GM11168 (cell line): ENCODE measurements around the gene ARHGEF10L.

Experiments used
- in situ Hi-C: fragments of 300-500 bp; cut with MboI; formaldehyde crosslinking; loops from one replicate; pipeline ENCODE4 v1.12.0; 2022; ENCODE audit warnings: low sequenced_read_pairs; ENCODE audit not compliant: unreplicated experiment

ARHGEF10L gene

DNA sequence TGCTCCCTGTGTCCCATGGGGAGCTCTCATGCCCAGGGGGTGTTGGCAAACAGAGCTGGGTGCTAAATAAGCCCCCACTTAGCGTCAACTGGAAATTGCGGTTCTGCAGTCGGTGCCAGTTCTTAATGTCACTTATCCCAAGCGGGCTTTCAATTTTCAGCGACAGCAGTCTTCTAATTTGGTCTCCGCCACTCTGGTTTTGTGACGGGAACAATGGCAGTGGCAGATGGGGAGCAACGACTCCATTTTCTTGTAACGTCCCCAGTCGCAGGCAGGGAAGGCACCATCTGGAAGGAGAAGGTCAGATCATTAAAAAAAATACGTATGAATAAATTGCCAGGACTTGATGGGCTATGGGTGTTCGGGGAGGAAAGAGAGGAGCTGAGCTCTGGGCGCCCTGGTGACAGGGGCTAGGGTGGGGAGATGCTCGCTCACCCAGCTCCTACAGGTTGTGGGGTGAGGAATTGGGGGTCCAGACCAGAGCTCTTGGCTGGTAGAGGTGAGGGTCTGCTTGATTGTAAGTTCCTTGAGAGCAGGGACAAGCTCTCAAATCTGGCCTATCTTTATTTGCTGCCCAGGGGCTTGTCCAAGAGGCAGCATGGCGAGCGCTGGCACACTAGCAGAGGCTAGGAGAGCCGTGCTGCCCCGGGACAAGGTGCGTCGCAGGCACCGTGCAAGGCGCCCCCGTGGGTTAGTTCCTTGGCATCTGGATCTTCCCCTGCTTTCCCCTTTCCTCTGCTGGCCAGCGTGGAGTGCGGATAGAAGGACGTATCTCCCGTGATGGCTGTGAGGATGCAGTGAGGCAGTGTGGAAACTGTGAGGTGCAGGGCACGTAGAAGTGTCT lies 105.8 kb downstream of the ARHGEF10L start:
- in situ Hi-C loops = no loop called here

DNA sequence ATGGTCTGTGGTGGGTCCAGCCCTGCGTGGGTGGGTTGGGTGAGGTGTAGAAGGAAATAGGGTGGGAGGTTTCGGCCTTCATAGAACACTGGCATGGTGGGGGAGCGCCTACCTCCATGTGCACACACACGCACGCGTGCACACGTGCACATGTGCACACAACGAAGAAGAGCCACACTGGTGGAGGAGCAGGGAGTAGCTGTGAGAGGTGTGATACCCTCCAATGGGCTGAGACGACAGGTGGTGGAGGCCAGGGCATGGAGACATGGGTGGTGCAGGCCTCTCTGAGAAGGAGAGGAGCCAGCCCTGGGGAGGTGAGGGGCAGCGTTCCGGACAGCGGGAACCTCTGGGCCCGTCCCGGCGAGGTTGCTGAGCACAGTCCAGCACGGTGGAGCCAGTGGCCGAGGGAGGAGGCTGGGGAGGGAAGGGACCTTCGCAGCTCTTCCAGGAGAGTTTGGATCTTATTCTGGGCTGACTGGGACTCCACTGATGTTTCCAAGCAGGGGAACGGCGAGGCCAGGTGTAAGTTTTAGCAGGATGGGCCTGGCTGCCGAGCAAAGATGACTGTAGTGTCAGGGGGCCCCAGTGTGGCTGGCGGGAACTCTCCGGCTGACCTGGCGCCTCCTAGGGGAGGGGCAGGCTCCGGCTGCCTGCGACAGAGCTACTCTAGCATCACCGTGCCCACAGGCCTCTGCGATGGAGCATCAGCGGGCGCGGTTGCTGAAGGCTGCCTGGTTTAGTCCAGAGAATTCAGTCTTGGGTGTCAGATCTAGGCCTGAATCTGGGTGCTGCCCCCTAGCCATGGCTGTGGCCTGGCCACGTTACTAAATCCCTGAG lies 107.2 kb downstream of the ARHGEF10L start:
- in situ Hi-C loops = no loop called here

DNA sequence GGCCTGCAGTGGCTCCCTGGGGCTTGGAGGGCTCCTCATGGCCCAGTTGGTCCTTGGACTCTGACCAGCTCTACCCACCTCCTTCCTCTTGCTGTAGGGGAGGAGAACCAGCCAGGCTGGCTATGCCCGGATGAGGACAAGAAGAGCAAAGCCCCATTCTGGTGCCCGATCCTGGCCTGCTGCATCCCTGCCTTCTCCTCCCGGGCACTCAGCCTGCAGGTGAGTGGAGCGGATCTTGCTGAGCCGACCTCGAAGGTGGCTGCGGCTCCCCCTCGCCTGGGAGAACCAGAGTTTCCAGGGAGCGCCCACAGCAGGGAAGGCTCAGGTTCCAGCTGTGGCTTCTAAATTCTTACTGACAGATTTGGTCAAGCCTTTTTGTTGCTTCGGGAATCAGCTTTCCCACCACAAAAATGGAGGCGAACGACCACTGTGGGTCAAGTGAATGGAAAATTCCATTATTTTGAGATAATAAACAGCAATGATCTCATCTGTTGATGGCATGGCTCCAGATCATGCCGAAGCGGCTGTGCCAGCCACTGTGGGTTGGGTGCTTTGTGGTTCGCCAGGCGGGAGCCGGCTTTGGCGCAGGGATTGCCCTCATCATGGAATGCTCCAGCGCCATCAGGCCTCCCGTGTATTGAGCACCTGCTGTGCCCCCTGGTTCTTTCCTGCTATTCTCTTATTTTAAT lies 109.1 kb downstream of the ARHGEF10L start:
- in situ Hi-C loops = no loop called here

DNA sequence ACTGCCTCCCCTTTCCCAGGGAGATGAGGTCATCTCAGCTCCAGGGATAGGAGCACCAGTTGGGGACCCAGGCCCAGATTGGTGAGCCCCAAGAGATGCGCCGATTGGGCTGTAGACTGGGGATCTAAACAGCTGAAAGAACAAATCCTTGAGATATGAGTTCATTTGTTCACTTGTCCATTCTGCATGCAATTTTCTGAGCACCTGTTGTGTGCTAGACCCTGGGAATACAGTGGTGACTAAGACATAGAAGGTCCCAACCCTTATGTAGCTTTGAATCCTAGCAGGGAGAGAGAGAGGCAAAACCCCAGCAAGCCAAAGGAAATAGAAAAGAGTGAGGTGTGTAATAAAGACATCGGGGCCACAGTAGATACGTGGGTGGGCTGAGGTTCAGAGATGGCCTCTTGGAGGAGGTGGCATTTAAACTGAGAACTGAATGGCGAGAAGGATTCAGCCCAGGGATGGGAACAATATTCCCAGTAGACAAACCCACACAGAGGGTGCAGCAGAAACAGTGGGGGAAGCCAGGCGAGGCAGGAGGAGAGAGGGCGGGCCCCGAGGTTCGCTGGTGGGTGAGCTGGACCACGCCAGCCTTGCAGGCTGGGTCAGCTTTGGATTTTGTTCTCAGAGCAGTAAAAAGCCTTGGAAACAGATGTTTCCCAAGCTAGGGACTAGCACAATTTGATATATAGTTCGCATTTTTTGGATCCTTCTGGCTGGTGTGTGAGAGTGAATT lies 110.0 kb downstream of the ARHGEF10L start:
- in situ Hi-C loops = loop anchor here (25.0 kb wide), 1 partner anchor 438 kb away; no protein-coding TSS in a partner anchor

DNA sequence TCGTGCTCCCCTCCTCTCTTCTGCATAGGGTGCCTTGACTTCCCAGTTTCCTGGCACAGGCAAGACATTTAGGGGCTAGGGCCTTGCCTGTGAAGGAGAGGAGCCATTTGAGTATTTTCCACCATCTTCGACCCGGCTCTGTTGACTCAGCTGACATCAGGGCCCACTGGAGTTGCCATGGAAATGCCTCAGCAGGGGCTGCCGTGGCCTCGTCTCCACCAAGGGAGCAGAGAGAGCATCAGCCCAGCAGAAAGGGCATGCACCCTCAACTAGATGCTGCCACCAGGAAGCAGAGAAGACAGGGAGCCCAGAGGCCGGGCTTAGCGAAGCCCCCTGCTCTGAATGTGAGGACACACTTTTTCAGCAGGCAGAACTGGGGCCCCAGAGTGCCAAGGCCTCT lies 113.8 kb downstream of the ARHGEF10L start:
- in situ Hi-C loops = loop anchor here (25.0 kb wide), 1 partner anchor 434 kb away; no protein-coding TSS in a partner anchor

DNA sequence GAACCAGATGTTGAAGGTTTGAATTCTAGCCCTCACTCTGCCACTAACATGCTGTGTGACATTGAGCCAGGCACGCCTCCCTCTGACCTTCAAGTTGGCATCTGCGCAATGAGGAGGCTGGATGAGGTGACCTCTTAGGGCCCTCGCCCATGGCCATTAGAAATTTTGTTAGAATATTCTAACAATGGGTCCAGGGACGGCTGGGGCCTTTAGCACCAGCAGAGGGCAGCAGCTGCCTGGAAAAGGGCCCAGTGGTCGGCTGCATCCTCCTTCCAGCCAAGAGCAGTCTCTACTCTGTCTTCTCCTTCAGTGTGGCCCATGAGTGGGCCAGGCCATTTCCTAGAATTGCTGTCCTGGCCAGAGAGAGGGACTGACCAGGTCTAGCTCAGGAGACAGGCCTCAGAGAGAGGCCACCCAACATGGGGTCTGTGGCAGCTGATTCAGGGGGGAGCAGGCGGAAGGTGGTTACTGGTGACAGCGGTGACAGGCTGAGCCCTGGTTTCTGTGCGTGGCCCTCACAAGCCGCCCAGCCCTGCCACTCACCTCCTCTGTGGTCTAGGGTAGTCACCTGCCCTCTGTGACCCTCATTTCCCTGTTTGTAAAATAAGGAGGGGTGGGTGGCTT lies 114.3 kb downstream of the ARHGEF10L start:
- in situ Hi-C loops = loop anchor here (25.0 kb wide), 1 partner anchor 433 kb away; no protein-coding TSS in a partner anchor

DNA sequence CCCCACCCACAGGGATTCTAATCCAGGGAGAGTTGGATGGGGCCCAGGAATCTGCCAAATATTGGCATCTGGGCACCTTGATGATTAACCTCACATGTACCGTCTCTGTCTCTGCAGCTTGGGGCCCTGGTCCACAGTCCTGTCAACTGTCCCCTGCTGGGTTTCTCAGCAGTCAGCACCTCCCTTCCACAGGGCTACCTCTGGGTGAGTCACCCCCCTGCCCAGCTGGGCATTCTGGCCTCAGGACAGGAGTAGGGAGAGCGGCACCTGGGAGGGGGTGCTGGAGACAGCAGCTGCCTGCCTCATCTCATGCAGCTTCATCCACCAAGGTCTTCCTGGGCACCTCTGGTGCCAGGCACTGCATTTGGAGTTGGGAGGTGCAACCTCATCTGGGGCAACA lies 115.0 kb downstream of the ARHGEF10L start:
- in situ Hi-C loops = loop anchor here (25.0 kb wide), 1 partner anchor 433 kb away; no protein-coding TSS in a partner anchor

DNA sequence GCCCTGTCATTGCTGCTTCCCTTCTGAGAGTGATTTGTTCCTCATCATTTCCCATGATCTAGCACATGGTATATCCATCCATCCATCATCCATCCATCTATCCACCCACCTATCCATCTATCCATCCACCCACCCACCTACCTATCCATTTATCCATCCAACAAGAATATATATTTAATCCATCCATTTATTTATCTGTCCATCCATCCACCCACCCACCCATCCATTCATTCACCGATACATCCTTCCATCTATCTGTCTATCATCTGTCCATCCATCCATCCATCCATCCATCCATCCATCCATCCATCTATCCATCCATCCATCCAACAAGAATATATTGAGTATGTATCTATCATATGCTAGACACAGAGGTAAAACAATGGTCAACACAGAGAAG lies 115.7 kb downstream of the ARHGEF10L start:
- in situ Hi-C loops = loop anchor here (25.0 kb wide), 1 partner anchor 432 kb away; no protein-coding TSS in a partner anchor

DNA sequence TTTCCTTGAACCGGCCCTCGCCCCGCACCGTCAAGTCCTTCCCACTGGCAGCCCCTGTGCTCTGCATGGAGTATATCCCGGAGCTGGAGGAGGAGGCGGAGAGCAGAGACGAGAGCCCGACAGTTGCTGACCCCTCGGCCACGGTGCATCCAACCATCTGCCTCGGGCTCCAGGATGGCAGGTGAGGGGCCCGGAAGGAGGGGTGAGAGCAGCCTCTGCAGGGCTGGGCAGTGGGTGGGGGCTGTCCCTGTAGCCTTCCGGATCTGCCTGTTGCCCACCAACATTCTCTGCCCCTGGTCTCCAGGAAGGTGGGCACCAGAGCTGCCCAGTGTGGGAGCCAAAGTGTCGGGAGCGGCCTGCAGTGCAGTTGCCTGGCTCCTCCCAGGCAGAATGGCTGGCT lies 116.4 kb downstream of the ARHGEF10L start:
- in situ Hi-C loops = loop anchor here (25.0 kb wide), 1 partner anchor 431 kb away; no protein-coding TSS in a partner anchor

DNA sequence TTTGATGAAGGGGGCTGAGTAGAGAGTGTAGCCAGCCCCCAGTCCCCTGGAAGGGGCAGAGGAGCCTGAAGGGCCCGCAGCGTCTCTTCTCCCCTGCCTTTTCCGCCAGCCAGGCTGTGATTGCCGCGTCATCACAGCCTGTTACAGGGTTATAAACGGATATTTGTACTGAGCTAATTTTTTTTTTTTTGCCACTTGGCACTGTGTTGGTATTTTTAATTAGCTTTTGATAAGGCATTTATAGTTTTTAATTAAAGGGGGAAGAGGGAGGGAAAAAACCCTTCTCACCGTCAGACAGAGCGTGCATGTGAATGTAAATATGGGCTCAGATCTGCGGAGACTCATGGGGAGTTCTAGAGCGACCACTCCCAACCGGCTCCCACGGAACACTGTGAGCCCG lies 117.9 kb downstream of the ARHGEF10L start:
- in situ Hi-C loops = loop anchor here (25.0 kb wide), 1 partner anchor 430 kb away; no protein-coding TSS in a partner anchor

DNA sequence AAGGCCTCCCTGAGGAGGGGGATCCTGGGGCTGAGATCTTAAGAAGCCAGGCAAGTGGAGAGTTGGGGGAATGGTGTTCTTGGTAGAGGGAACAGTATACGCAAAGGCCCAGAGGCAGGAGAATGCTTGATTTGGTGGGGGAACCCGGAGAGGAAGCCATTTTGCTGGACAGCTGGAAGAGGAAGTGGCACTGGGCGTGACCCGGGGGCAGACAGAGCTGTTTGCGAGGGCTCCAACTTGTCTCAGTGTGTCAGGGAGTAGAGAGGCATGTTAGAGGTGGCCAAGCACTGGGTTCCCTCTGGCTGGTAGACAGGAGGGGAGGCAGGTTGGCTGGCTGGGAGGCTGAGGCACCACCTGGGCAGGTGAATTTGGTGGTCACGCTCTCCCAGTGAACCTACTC lies 119.3 kb downstream of the ARHGEF10L start:
- in situ Hi-C loops = loop anchor here (25.0 kb wide), 1 partner anchor 428 kb away; no protein-coding TSS in a partner anchor

DNA sequence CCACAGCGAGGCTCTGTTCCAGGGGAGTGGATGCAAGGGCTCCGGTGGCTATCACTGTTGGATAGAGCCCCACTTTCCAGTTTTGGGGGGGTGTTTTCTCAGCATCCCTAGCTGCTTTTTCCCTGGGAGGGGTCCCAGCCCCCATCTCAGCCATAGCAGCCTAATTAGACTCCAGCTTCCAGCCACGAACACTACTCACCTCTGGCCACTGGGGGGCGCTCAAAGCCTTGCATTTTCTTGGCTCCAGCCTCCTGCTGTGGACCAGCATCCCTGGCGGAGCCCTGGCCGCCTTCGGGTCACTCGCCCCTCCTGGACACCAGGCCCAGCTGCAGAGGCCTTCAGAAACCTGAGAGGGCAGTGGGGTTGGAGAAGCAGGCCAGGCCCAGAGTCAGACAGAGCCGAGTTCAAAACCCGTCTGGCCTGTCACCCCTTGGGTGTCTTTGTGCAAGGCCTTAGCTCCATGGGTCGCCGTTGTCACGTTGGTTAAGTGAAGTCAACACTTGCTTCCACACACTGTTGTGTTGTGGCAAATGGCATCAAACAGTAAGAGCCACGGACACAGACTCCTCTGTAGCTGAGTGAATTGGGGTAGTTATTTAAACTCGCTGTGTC lies 122.2 kb downstream of the ARHGEF10L start:
- in situ Hi-C loops = loop anchor here (25.0 kb wide), 1 partner anchor 426 kb away; no protein-coding TSS in a partner anchor

DNA sequence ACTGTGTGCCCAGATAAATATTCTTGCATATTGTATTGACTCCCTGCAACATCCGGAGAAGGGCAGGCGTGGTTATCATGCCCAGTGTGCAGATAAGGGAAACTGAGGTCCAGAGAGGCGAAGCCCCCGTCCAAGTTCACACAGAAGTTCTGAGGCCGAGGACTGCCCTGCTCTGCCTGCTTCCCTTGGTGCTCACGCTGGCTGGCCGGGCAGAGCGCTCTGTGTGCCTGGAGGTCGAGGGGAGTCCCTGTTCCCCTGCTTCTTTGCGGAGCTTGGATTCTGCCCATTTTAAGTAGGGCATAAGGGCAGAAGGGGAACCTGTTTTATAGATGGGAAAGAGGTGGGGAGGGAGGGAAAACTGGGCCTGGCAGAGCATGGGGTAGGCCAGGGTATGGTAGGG lies 122.8 kb downstream of the ARHGEF10L start:
- in situ Hi-C loops = loop anchor here (25.0 kb wide), 1 partner anchor 425 kb away; no protein-coding TSS in a partner anchor

DNA sequence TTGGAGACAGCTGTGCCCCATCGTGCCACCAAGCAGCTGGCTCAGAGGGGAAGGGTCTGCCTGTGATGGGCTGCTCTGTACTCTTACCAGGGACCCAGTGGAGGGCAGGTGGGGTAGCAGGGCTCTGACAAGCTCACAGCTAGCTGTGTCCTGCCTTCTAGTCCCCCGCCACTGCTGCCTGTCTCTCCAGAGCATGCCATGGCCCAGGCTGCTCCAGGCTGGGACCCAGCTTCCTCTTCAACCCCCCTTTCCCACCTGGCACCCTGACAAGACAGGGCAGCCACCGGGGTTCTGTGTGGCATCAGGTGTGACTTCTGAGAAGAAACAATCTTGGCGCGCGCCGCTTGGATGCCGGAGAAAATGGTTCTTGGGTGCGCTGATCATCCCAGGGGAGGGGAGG lies 123.3 kb downstream of the ARHGEF10L start:
- in situ Hi-C loops = loop anchor here (25.0 kb wide), 1 partner anchor 425 kb away; no protein-coding TSS in a partner anchor

DNA sequence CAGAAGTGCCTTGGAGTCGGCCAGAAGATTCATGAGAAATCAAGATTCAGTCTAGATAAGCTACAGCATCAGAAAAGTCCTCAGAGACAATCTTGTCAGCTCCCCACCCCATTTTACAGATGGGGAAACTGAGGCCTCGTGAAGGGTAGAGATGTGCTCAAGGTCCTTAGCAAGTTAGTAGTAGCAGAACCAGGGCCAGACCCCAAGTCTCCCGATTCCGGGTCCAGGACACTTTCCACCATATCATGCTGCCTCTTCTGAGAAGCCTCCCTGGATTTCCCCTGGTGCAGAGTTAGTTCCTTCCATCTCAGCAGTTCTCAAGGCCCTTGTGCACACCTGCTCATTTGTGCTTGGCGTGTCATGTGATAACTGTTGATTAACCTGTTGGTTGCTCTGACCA lies 124.1 kb downstream of the ARHGEF10L start:
- in situ Hi-C loops = loop anchor here (25.0 kb wide), 1 partner anchor 424 kb away; no protein-coding TSS in a partner anchor

DNA sequence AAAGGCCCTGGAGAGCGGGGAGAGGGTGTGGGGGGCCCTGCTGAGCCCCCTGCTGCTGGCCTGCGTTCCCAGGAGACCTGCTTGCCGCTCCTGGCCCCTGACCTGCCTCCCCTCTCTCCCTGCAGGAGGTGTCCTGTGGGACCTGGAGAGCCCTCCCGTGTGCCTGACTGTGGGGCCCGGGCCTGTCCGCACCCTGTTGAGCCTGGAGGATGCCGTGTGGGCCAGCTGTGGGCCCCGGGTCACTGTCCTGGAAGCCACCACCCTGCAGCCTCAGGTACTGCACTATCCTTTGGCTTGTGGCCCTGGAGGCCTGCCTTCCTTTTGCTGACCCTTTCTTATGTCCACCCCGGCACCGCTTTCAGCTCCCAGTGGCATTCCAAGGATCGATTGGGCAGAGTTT lies 124.8 kb downstream of the ARHGEF10L start:
- in situ Hi-C loops = loop anchor here (25.0 kb wide), 1 partner anchor 423 kb away; no protein-coding TSS in a partner anchor

DNA sequence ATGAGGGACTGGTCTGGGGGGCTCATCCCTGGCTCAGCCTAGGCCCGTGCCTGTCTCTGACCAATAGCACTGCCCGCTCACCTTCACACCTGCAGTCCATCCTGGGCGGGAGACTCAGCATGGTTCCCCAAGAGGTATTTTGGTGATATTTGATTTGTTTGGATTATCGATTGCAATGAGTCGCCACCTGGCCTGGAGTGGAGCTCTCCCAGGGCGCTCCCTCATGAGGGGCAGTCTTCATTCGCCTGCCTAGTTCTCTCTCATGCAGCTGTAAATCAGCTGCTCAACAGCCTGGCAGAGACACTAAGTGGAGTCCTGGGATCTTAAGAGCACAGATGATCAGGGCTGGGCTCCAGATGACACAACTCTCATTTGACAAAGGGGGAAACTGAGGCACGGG lies 125.6 kb downstream of the ARHGEF10L start:
- in situ Hi-C loops = loop anchor here (25.0 kb wide), 1 partner anchor 422 kb away; no protein-coding TSS in a partner anchor
